RWPE2 (cell line): ENCODE data around the gene UTY.

Source experiments
- ATAC-seq: fragments of 200-7000 bp; cut with Tn5 transposase; 3 replicates; pipeline ENCODE4 v1.9.1; 2021; ENCODE audit warnings: low read depth
- DNase-seq: peaks from one replicate; pipeline ENCODE4 v3.0.0-alpha.2; 2020; ENCODE audit warnings: low spot score
- H3K27ac ChIP-seq: fragments of 450-650 bp; 2 replicates; pipeline ENCODE4 v1.5.1; 2017; ENCODE audit warnings: mild to moderate bottlenecking; ENCODE audit not compliant: poor library complexity, severe bottlenecking
- H3K27me3 ChIP-seq: fragments of 250-450 bp; sonication (Bioruptor Pico); 2 replicates; pipeline ENCODE4 v1.5.1; 2021; ENCODE audit warnings: mild to moderate bottlenecking, moderate library complexity; ENCODE audit not compliant: insufficient read depth, poor library complexity, severe bottlenecking
- H3K36me3 ChIP-seq: fragments of 250-450 bp; sonication (Bioruptor Pico); 2 replicates; pipeline ENCODE4 v1.5.1; 2020; ENCODE audit warnings: low read depth, mild to moderate bottlenecking, moderate library complexity
- H3K4me1 ChIP-seq: fragments of 250-450 bp; sonication (Bioruptor Pico); 2 replicates; pipeline ENCODE4 v1.5.1; 2021; ENCODE audit warnings: mild to moderate bottlenecking, moderate library complexity; ENCODE audit not compliant: insufficient read depth, poor library complexity, severe bottlenecking
- H3K4me3 ChIP-seq: fragments of 250-450 bp; sonication (Bioruptor Pico); 2 replicates; pipeline ENCODE4 v1.5.1; 2021; ENCODE audit warnings: mild to moderate bottlenecking, moderate library complexity; ENCODE audit not compliant: severe bottlenecking
- H3K9me3 ChIP-seq: fragments of 250-450 bp; sonication (Bioruptor Pico); 2 replicates; pipeline ENCODE4 v1.5.1; 2021; ENCODE audit warnings: mild to moderate bottlenecking, moderate library complexity; ENCODE audit not compliant: severe bottlenecking
- TF ChIP-seq, protein P1 (sequence below): fragments of 450-650 bp; IDR thresholded peaks from one replicate; pipeline ENCODE4 v1.5.1; 2017; ENCODE audit warnings: mild to moderate bottlenecking, moderate library complexity; ENCODE audit not compliant: poor library complexity, severe bottlenecking

UTY gene

DNA sequence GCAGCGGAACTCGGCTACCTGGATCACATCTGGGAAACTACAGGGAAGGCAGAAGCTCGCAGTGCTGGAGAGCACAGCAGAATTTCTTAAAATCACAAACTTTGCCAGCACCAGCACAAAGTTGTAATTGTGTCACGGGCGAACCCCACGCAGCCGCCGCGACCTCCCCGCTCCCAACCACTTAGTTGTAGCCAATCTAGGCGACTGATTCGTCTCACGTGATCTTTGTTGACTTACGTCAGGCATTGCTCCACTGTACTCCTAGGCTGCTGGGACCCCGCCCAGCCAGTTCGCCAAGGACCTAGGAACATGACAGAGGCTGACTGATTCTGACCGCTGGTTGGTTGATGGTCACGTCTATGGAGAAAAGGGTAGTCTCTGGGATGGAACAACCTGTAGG, at the start of gene UTY:
TSS of gene UTY (minus strand) at position 206 of the 400 bp plus-strand sequence. CDS start 368 bp downstream, outside the sequence.
- Histone ChIP-seq H3K36me3 (peaks cover 26% of the 10 kb centered on the region), H3K4me1 (peaks cover 28% of the 10 kb centered on the region), H3K27me3 (no peaks in the 10 kb centered on the region), H3K27ac (peak within 1 kb of the TSS; percentile 83), H3K4me3 (peak within 1 kb of the TSS; percentile 85), H3K9me3 (no peaks in the 10 kb centered on the region)
- peak; percentile 90 for ATAC-seq
- TF ChIP-seq, protein P1, sequence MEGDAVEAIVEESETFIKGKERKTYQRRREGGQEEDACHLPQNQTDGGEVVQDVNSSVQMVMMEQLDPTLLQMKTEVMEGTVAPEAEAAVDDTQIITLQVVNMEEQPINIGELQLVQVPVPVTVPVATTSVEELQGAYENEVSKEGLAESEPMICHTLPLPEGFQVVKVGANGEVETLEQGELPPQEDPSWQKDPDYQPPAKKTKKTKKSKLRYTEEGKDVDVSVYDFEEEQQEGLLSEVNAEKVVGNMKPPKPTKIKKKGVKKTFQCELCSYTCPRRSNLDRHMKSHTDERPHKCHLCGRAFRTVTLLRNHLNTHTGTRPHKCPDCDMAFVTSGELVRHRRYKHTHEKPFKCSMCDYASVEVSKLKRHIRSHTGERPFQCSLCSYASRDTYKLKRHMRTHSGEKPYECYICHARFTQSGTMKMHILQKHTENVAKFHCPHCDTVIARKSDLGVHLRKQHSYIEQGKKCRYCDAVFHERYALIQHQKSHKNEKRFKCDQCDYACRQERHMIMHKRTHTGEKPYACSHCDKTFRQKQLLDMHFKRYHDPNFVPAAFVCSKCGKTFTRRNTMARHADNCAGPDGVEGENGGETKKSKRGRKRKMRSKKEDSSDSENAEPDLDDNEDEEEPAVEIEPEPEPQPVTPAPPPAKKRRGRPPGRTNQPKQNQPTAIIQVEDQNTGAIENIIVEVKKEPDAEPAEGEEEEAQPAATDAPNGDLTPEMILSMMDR, result no peak
- peak; percentile 84 for DNase-seq

DNA sequence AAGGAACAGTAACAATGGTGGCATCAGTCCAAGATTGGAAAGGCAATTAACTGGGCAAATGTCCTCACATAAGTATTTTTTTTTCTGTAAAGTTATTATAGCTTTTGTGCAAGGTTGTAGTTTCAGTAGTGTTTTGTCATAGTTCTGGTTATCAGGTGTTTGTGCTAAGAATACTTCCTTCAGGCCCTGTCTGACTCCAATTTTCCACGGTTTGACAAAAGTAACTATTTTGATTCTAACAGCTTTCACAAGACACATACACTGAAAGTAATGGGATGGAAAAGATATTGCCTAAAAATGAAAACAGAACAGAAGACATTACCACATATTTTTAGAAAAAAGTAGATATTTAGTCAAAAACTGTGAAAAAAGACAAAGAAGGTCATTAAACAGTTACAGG, 40.6 kb upstream of the UTY start:
- no peaks in the 10 kb centered on the region for H3K4me1 ChIP-seq
- no peak for ATAC-seq

DNA sequence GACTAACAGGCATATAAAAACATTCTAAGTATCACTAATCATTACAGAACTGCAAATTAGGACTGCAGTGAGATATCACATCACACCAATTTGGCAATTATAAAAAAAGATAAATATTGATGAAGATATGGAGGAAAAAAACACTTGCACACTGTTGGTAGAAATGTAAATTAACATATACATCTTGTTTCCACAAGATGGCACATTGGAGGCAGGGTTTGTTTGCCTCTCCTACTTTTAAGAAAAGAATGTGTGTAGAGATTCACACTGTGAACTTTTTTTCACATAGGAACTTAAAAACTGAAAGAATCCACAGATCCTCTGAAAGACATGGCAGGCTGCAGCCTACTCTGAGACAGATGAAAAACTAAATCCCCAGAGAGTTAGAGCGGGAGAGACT, 21.4 kb upstream of the UTY start:
- TF ChIP-seq, protein P1, result peak; percentile 45
- H3K4me3 ChIP-seq, result no peak overlapping the region
- peaks cover 3% of the 10 kb centered on the region for H3K27me3 ChIP-seq
- H3K36me3 ChIP-seq, result no peaks in the 10 kb centered on the region
- ATAC-seq (no peak), DNase-seq (no peak)
- H3K9me3 ChIP-seq, result no peaks in the 10 kb centered on the region
- no peak overlapping the region for H3K27ac ChIP-seq
- H3K4me1 ChIP-seq, result no peaks in the 10 kb centered on the region

More for the DNA sequence above, 40.6 kb upstream of the UTY start:
- TF ChIP-seq, protein P1, result no peak
- no peak overlapping the region for H3K27ac ChIP-seq
- H3K4me3 ChIP-seq, result no peak overlapping the region
- H3K9me3 ChIP-seq, result no peaks in the 10 kb centered on the region
- DNase-seq, result no peak
- no peaks in the 10 kb centered on the region for H3K27me3 ChIP-seq
- H3K36me3 ChIP-seq, result no peaks in the 10 kb centered on the region

DNA sequence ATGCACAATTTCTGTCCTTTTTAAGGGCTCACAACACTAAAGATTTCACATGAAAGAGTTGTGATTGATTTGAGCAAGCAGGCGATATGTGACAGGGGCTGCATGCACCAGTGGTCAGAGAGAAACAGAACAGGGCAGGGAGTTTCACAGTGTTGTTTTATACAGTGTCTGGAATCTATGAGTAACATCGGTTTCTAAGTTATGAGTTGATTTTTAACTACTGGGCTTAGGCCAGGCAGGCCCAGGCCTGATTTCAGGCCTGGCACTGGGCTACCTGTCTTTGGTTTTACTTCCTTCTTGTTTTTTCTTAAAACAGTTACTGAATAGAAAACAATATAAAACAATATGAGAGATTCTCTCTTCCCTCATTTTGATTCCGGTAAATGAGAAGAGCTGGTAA, 13.9 kb upstream of the UTY start:
- Histone ChIP-seq H3K27ac (peak overlapping the region; percentile 45), H3K9me3 (no peaks in the 10 kb centered on the region)
- ATAC-seq, result peak; percentile 51; the same call in 2 of the 3 replicates

DNA sequence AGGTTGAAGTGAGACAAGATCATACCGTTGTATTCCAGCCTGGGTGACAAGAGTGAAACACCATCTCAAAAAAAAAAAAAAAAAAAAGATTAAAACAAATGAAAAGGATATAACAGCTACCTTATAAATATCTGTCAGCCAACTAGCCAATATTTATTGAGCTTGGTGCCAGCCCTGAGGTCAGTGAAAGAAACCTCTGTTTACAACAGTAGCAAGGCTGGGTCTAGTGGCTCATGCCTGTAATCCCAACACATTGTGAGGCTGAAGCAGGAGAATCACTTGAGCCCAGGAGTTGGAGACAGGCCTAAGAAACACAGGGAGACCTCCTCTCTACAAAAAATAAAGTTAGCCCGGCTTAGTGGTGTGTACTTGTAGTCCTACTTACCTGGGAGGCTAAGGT, 12.6 kb upstream of the UTY start:
- no peak overlapping the region for H3K27ac ChIP-seq
- no peaks in the 10 kb centered on the region for H3K36me3 ChIP-seq
- no peaks in the 10 kb centered on the region for H3K9me3 ChIP-seq
- TF ChIP-seq, protein P1, result no peak
- DNase-seq (no peak), ATAC-seq (no peak)
- H3K4me1 ChIP-seq, result peaks cover 15% of the 10 kb centered on the region
- H3K4me3 ChIP-seq, result no peak overlapping the region
- no peaks in the 10 kb centered on the region for H3K27me3 ChIP-seq

More for the DNA sequence above, 13.9 kb upstream of the UTY start:
- no peak for DNase-seq
- Histone ChIP-seq H3K27me3 (no peaks in the 10 kb centered on the region), H3K4me3 (no peak overlapping the region), H3K36me3 (no peaks in the 10 kb centered on the region), H3K4me1 (peaks cover 15% of the 10 kb centered on the region)
- TF ChIP-seq, protein P1, result no peak
